DND-41 (cell line): ENCODE data around the gene TMEM63C.

Experiments
- EZH2 ChIP-seq: IDR thresholded peaks from 3 replicates; pipeline ENCODE4 v1.6.1; 2012; ENCODE audit warnings: borderline replicate concordance, low read depth, mild to moderate bottlenecking, moderate library complexity, low read length, inconsistent platforms; ENCODE audit not compliant: severe bottlenecking
- TF ChIP-seq, protein P1 (sequence below): IDR thresholded peaks from 2 replicates; pipeline ENCODE4 v1.5.1; 2012; ENCODE audit warnings: borderline replicate concordance, low read length, moderate library complexity, mild to moderate bottlenecking; ENCODE audit not compliant: poor library complexity, severe bottlenecking; ENCODE audit errors: extremely low read depth

DNA sequence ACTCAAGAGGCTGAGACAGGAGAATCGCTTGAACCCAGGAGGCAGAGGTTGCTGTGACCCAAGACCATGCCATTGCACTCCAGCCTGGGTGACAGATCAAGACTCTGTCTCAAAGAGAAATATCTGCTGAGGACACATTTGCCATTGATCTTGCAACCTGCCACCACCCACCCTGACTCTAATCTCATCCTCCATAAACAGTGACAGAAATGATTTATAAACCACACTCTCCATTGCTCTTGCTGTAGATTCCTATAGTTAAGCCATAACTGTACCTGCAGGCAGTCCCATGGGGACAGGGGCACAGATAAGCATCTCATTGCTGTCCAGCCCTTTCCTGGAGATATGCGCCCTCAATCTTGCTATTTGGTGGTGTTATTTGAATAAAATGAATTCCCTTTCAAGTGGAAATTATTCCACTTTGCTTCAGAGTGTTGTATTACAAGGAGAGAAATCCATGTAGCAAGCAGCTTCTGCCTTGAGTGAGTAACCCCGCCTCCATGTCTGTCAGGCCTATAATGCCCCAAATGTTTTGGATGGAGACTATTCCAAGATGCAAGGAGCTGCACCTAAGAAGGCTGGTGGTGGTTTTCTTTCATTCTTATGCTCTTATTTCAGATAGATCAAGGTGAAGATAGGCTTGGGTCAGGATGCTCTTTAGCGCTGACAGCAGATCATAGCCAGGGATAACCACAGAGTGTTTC lies 37.0 kb upstream of the TMEM63C start:
- TF ChIP-seq, protein P1, sequence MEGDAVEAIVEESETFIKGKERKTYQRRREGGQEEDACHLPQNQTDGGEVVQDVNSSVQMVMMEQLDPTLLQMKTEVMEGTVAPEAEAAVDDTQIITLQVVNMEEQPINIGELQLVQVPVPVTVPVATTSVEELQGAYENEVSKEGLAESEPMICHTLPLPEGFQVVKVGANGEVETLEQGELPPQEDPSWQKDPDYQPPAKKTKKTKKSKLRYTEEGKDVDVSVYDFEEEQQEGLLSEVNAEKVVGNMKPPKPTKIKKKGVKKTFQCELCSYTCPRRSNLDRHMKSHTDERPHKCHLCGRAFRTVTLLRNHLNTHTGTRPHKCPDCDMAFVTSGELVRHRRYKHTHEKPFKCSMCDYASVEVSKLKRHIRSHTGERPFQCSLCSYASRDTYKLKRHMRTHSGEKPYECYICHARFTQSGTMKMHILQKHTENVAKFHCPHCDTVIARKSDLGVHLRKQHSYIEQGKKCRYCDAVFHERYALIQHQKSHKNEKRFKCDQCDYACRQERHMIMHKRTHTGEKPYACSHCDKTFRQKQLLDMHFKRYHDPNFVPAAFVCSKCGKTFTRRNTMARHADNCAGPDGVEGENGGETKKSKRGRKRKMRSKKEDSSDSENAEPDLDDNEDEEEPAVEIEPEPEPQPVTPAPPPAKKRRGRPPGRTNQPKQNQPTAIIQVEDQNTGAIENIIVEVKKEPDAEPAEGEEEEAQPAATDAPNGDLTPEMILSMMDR = no peak
- no peak for TF ChIP-seq EZH2
